HG03025 (cell line): Measurements from ENCODE around the gene ZNF557.
"Not testable (repeated sequence)": the region's sequence is repeated elsewhere in the genome, so short reads cannot be mapped to it uniquely, and the experiment has no call there.

Experiments used
- ATAC-seq: cut with Tn5 transposase; IDR thresholded peaks from one replicate; pipeline ENCODE4 v1.9.1; 2021; ENCODE audit warnings: mild to moderate bottlenecking, moderate library complexity; ENCODE audit not compliant: unreplicated experiment, low FRiP score

The ZNF557 gene

GRCh38 chr19:7069042-7069903, at the start of gene ZNF557:
TSS of gene ZNF557 (plus strand) at chr19:7069703. CDS start at chr19:7075075, 5,372 bp downstream.
- peak; percentile 90 for ATAC-seq

- not testable (repeated sequence) for ATAC-seq
Observed at GRCh38 chr19:7021331-7021730, 48.2 kb upstream of the ZNF557 start, which contains the start of gene MBD3L2B. TSS of gene MBD3L2B (minus strand) at chr19:7021431. CDS start at chr19:7021397, 34 bp downstream.

GRCh38 chr19:7028790-7029189, 40.7 kb upstream of the ZNF557 start:
- not testable (repeated sequence) for ATAC-seq

GRCh38 chr19:7030278-7030677, 39.2 kb upstream of the ZNF557 start, which contains the start of gene MBD3L5:
TSS of gene MBD3L5 (plus strand) at chr19:7030578. CDS start at chr19:7030612, 34 bp downstream.
- ATAC-seq: not testable (repeated sequence)

- ATAC-seq: not testable (repeated sequence)
Observed at GRCh38 chr19:7040079-7040478, 29.4 kb upstream of the ZNF557 start, which contains the start of gene MBD3L4. TSS of gene MBD3L4 (minus strand) at chr19:7040179. CDS start at chr19:7040144, 35 bp downstream.

- not testable (repeated sequence) for ATAC-seq
Observed at GRCh38 chr19:7041563-7041962, 27.9 kb upstream of the ZNF557 start.

GRCh38 chr19:7049021-7049420, 20.5 kb upstream of the ZNF557 start, which contains the start of gene MBD3L2:
TSS of gene MBD3L2 (plus strand) at chr19:7049321. CDS start at chr19:7049374, 53 bp downstream.
- ATAC-seq: not testable (repeated sequence)

- not testable (repeated sequence) for ATAC-seq
Observed at GRCh38 chr19:7051421-7051820, 18.1 kb upstream of the ZNF557 start.

GRCh38 chr19:7052896-7053295, 16.6 kb upstream of the ZNF557 start:
- ATAC-seq: not testable (repeated sequence)

GRCh38 chr19:7054635-7055368, 14.7 kb upstream of the ZNF557 start:
- not testable (repeated sequence) for ATAC-seq

GRCh38 chr19:7055679-7056078, 13.8 kb upstream of the ZNF557 start:
- not testable (repeated sequence) for ATAC-seq

GRCh38 chr19:7056371-7056770, 13.1 kb upstream of the ZNF557 start:
- not testable (repeated sequence) for ATAC-seq

GRCh38 chr19:7058576-7058975, 10.9 kb upstream of the ZNF557 start, which contains the start of gene MBD3L3:
TSS of gene MBD3L3 (minus strand) at chr19:7058676. CDS start at chr19:7058605, 71 bp downstream.
- not testable (repeated sequence) for ATAC-seq

- ATAC-seq: not testable (repeated sequence)
Observed at GRCh38 chr19:7059977-7060376, 9.5 kb upstream of the ZNF557 start.

GRCh38 chr19:7063339-7063738, 6.2 kb upstream of the ZNF557 start:
- ATAC-seq: no peak

GRCh38 chr19:7063764-7064418, 5.6 kb upstream of the ZNF557 start:
- ATAC-seq: no peak

GRCh38 chr19:7067122-7067521, 2.4 kb upstream of the ZNF557 start:
- ATAC-seq: not testable (repeated sequence)

GRCh38 chr19:7067716-7068115, 1.8 kb upstream of the ZNF557 start:
- ATAC-seq: no peak

- no peak for ATAC-seq
Observed at GRCh38 chr19:7068599-7068998, 904 bp upstream of the ZNF557 start.

- ATAC-seq: no peak
Observed at GRCh38 chr19:7069904-7070226, 362 bp downstream of the ZNF557 start.
